ENCODE results near the gene AUTS2. TPM values are rescaled to one million over a fixed set of nuclear protein-coding genes. Genes with fewer than 3 reads are reported as not detected.

AUTS2 gene
- total and polyA plus RNA-seq, 2 of the 8 experiments (the other 6 are each of a cell fraction or from before 2014, with no cell fraction given) = 25.9 to 101 TPM

DNA sequence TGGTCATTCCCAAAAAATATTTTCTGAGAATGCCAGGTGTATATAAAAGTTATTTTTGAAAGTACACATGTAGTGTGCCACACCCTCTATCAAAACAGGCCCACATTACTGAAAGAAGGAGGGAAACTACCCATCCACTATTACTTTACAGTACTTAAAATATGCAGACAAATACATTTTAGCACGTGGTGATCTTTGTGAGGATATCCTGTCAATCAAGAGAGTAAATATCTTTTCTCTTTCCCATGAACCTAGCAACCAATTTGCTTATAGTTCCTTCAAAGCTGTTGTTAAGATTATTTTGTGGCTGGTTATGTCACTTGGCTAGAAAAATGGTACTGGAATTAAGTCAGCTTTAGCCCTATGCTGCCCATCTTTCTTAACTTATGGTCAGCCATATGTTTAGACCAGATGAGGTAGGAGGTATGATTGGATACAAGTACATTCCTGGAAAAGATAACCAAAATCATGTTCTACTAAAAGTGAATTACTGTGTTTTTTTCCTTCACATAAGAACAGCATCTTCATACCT lies 70.1 kb downstream of the AUTS2 start:
- no peak overlapping the region for H4K91ac ChIP-seq (replicated peaks; ENCODE audit: insufficient read length, low read length)
- H2BK120ac ChIP-seq (replicated peaks; ENCODE audit: low read depth, low read length) = no peak overlapping the region
- ChIA-PET POLR2A (ENCODE audit: partially characterized antibody) (interaction anchor here (0.6 kb wide), 1 partner anchor 212 kb away, joined by 3 read pairs; no protein-coding TSS in a partner anchor), CTCF (ENCODE audit: partially characterized antibody) (interaction anchor here (0.6 kb wide), 1 partner anchor 890 kb away, joined by 3 read pairs; no protein-coding TSS in a partner anchor)
- DNase-seq (ENCODE audit: low read depth in 1 of 2, low spot score in 2 of 2) (no peak), FAIRE-seq (no peak)
- no peak overlapping the region for H3K27ac ChIP-seq (ENCODE audit: low read depth, low read length)
- H3K79me1 ChIP-seq (ENCODE audit: low read depth, low read length) = 0 out of 2 replicates have a peak, but pooled peaks cover 2% of the 10 kb centered on the region
- H2AFZ ChIP-seq (ENCODE audit: low read length) = no peak overlapping the region
- TF ChIP-seq SIN3A (conservative IDR thresholded peaks at IDR 0.05 in 1 of 2, IDR thresholded peaks at IDR 0.05 in 1 of 2; ENCODE audit: low read depth in 1 of 2, low read length in 2 of 2) (no peak), TBP (IDR thresholded peaks at IDR 0.05; ENCODE audit: low read depth, low read length) (no peak), SP2 (IDR thresholded peaks at IDR 0.05; ENCODE audit: low read length) (no peak), RFX5 (IDR thresholded peaks at IDR 0.05; ENCODE audit: borderline replicate concordance, low read depth, low read length) (no peak), POLR2A (IDR thresholded peaks at IDR 0.05; ENCODE audit: control extremely low read depth in 1 of 2, low read depth in 2 of 2, low read length in 2 of 2) (no peak), CHD2 (IDR thresholded peaks at IDR 0.05; ENCODE audit: low read length) (no peak), RNF2 (IDR thresholded peaks at IDR 0.05; ENCODE audit: borderline replicate concordance, low read depth, low read length, missing control alignments, poor library complexity, severe bottlenecking) (no peak), TCF12 (IDR thresholded peaks at IDR 0.05; ENCODE audit: low read depth, low read length) (no peak), BCL11A (IDR thresholded peaks at IDR 0.05; ENCODE audit: low read depth in 2 of 2, low read length in 2 of 2) (no peak), JUND (IDR thresholded peaks at IDR 0.05; ENCODE audit: low read length) (no peak)
- 80% methylated on average over 1 of the region's 1 CpG; no CpG with 5 or more reads in 1 of the 2 experiments for WGBS, 2 experiments (ENCODE audit: extremely low coverage in 1 of 2, insufficient coverage in 1 of 2, insufficient read length in 1 of 2, insufficient replicate concordance in 2 of 2, low coverage in 1 of 2, low lambda C conversion rate in 2 of 2, missing lambda C conversion rate in 1 of 2)
- no peak overlapping the region for H3K56ac ChIP-seq (replicated peaks; ENCODE audit: insufficient read length, low read depth, low read length)
- H3K23ac ChIP-seq (ENCODE audit: insufficient read length) = no peak overlapping the region
- H3K9ac ChIP-seq (replicated peaks in 1 of 4; ENCODE audit: extremely low read depth in 1 of 4, low read depth in 3 of 4, low read length in 3 of 4) = no peak overlapping the region
- H3K36me3 ChIP-seq (ENCODE audit: control insufficient read depth in 2 of 4, insufficient read depth in 4 of 4, low read length in 3 of 4) = no peaks in the 10 kb centered on the region
- H2AK5ac ChIP-seq (ENCODE audit: low read depth, low read length) = no peak overlapping the region
- no peak overlapping the region for H3K4ac ChIP-seq (replicated peaks; ENCODE audit: insufficient read length, low read depth, low read length)
- H2BK5ac ChIP-seq (ENCODE audit: low read depth, low read length) = no peak overlapping the region
- H3K23me2 ChIP-seq (ENCODE audit: low read depth, low read length) = no peaks in the 10 kb centered on the region
- H3K79me2 ChIP-seq (ENCODE audit: control insufficient read depth in 1 of 2, insufficient read depth in 2 of 2, low read length in 2 of 2) = no peaks in the 10 kb centered on the region
- no peak overlapping the region for H2BK15ac ChIP-seq (ENCODE audit: low read length)
- H4K8ac ChIP-seq (ENCODE audit: extremely low read depth, insufficient read depth, low read length) = no peak overlapping the region
- no peak overlapping the region for H3K4me3 ChIP-seq (ENCODE audit: extremely low read depth in 1 of 4, insufficient read depth in 2 of 4, low read depth in 3 of 4, low read length in 4 of 4)
- H3K27me3 ChIP-seq (replicated peaks in 1 of 4; ENCODE audit: control insufficient read depth in 3 of 4, extremely low read depth in 1 of 4, insufficient read depth in 3 of 4, low read length in 3 of 4) = no peaks in the 10 kb centered on the region
- H2BK12ac ChIP-seq (ENCODE audit: low read depth, low read length) = no peak overlapping the region
- H4K5ac ChIP-seq (ENCODE audit: insufficient read length, low read depth, low read length) = no peak overlapping the region
- no peak overlapping the region for H3K18ac ChIP-seq (ENCODE audit: extremely low read depth, low read length)
- no peaks in the 10 kb centered on the region for H4K20me1 ChIP-seq (replicated peaks in 1 of 2; ENCODE audit: control insufficient read depth in 1 of 2, insufficient read depth in 2 of 2, low read length in 2 of 2)
- no peaks in the 10 kb centered on the region for H3K4me1 ChIP-seq (replicated peaks in 1 of 4; ENCODE audit: control insufficient read depth in 3 of 4, insufficient read depth in 4 of 4, low read length in 3 of 4)
- H3K4me2 ChIP-seq (ENCODE audit: insufficient read depth in 1 of 2, low read depth in 2 of 2, low read length in 2 of 2) = no peak overlapping the region
- no peak overlapping the region for H3K14ac ChIP-seq (ENCODE audit: insufficient read length)
- H2BK20ac ChIP-seq (ENCODE audit: low read length) = no peak overlapping the region
- H3K9me3 ChIP-seq (ENCODE audit: insufficient read depth in 2 of 2, low read depth in 1 of 2, low read length in 1 of 2) = no peaks in the 10 kb centered on the region
